Measurements from ENCODE around the gene DVL1. TPM values are rescaled to one million over a fixed set of nuclear protein-coding genes. Genes with fewer than 3 reads are reported as not detected.

Gene DVL1
- total RNA-seq, 1 experiment from 2014 or later: 71.0 TPM

DNA sequence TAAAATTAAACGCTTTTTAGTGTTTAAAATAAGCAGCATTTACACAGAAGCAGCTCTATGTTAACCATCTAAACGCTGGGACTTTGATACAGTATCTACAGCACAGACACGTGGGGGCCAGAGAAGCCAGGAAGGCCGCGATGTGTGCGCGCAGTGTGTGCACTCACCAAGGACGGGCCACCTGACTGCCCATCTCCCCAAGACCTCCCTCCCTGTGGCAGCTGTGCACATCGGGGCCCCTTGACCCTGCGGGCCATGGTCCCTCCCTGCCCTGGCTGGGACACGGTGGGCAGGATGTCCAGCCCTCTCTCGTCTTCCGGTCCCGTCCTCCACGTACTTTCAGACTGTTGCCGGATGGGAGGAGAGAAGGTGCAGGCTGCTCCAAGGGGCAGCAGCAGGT is 13.9 kb downstream of the DVL1 start:
- Mint-ChIP-seq H3K27ac (no peak overlapping the region), H3K36me3 (ENCODE audit: insufficient read depth in 1 of 3, low read depth in 3 of 3) (peaks cover 3 to 19% (median 11%) of the 10 kb centered on the region in 3 experiments; a peak in 6 of 7 replicates), H3K4me1 (no peaks in the 10 kb centered on the region), H3K9me3 (no peaks in the 10 kb centered on the region), H3K27me3 (ENCODE audit: low read depth) (no peaks in the 10 kb centered on the region), H3K4me3 (no peak overlapping the region)
- Histone ChIP-seq H3K4ac (ENCODE audit: low read depth, low read length) (no peak overlapping the region), H3K4me2 (ENCODE audit: insufficient read depth, insufficient read length, low read length) (no peak overlapping the region), H3T11ph (ENCODE audit: low read length) (no peak overlapping the region), H2AFZ (ENCODE audit: low read length) (no peak overlapping the region), H3K79me1 (ENCODE audit: insufficient read depth, low read depth, low read length, poor library complexity, severe bottlenecking) (no peaks in the 10 kb centered on the region), H2BK15ac (ENCODE audit: low read depth, low read length) (no peak overlapping the region), H3K27ac (ENCODE audit: insufficient read length, low read depth, low read length) (no peak overlapping the region), H3K9ac (ENCODE audit: extremely low read depth, insufficient read length, low read length) (no peak overlapping the region), H3K14ac (ENCODE audit: insufficient read depth, low read length) (no peak overlapping the region), H3K56ac (ENCODE audit: insufficient read length, low read depth, low read length) (no peak overlapping the region), H3K27me3 (ENCODE audit: insufficient read depth, low read length) (no peaks in the 10 kb centered on the region), H2BK20ac (ENCODE audit: low read depth, low read length, poor library complexity, severe bottlenecking) (no peak overlapping the region), H3K23ac (ENCODE audit: insufficient read length, low read depth, low read length) (no peak overlapping the region), H3K23me2 (ENCODE audit: insufficient read length, low read depth, low read length, poor library complexity, severe bottlenecking) (no peaks in the 10 kb centered on the region), H4K20me1 (ENCODE audit: control insufficient read depth, insufficient read depth, insufficient read length) (no peaks in the 10 kb centered on the region), H2AK5ac (ENCODE audit: insufficient read length, low read length) (no peak overlapping the region), H3K9me3 (ENCODE audit: control insufficient read depth, low read depth, low read length) (no peaks in the 10 kb centered on the region), H4K8ac (replicated peaks; ENCODE audit: insufficient read length, low read depth, low read length) (no peak overlapping the region), H4K91ac (ENCODE audit: insufficient read length, low read depth, low read length) (no peak overlapping the region), H3K79me2 (ENCODE audit: insufficient read depth, low read length) (no peaks in the 10 kb centered on the region), H2BK5ac (ENCODE audit: insufficient read length, low read length) (no peak overlapping the region), H2BK120ac (ENCODE audit: low read depth, low read length, poor library complexity, severe bottlenecking) (no peak overlapping the region), H3K18ac (ENCODE audit: insufficient read length, low read depth, low read length) (no peak overlapping the region), H4K5ac (ENCODE audit: insufficient read length, low read depth, low read length) (no peak overlapping the region), H2BK12ac (ENCODE audit: insufficient read length, low read depth, low read length) (no peak overlapping the region), H3K4me1 (ENCODE audit: insufficient read depth, low read length) (no peaks in the 10 kb centered on the region)
- DNase-seq: no peak
- no CpG with 5 or more reads among the region's 16 CpGs for WGBS (ENCODE audit: extremely low coverage, insufficient read length, low lambda C conversion rate)
- TF ChIP-seq, protein P1, sequence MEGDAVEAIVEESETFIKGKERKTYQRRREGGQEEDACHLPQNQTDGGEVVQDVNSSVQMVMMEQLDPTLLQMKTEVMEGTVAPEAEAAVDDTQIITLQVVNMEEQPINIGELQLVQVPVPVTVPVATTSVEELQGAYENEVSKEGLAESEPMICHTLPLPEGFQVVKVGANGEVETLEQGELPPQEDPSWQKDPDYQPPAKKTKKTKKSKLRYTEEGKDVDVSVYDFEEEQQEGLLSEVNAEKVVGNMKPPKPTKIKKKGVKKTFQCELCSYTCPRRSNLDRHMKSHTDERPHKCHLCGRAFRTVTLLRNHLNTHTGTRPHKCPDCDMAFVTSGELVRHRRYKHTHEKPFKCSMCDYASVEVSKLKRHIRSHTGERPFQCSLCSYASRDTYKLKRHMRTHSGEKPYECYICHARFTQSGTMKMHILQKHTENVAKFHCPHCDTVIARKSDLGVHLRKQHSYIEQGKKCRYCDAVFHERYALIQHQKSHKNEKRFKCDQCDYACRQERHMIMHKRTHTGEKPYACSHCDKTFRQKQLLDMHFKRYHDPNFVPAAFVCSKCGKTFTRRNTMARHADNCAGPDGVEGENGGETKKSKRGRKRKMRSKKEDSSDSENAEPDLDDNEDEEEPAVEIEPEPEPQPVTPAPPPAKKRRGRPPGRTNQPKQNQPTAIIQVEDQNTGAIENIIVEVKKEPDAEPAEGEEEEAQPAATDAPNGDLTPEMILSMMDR (conservative IDR thresholded peaks at IDR 0.05): no peak
